HepG2 (cell line): ENCODE results near the gene SKIDA1. TPM values are rescaled to one million over a fixed set of nuclear protein-coding genes. Genes with fewer than 3 reads are reported as not detected.

Experiments used
- BORCS8-MEF2B ChIP-seq: sonication (generic); formaldehyde crosslinking; IDR thresholded peaks from 2 replicates; pipeline ENCODE4 v1.8.0; 2022; ENCODE audit warnings: mild to moderate bottlenecking, missing genetic modification reagents
- DR1 ChIP-seq: sonication (generic); formaldehyde crosslinking; IDR thresholded peaks from 2 replicates; pipeline ENCODE4 v1.8.0; 2021; ENCODE audit warnings: mild to moderate bottlenecking, missing genetic modification reagents, inconsistent platforms
- HMG20B ChIP-seq: conservative IDR thresholded peaks from 2 replicates; pipeline ENCODE4 v1.6.1; 2016; ENCODE audit warnings: missing genetic modification reagents, missing compliant biosample characterization
- HNF4A ChIP-seq: sonication (generic); formaldehyde crosslinking; IDR thresholded peaks from 2 replicates; pipeline ENCODE4 v1.4.0; 2020; ENCODE audit warnings: missing genetic modification reagents
- PHF5A ChIP-seq: IDR thresholded peaks from one replicate; pipeline ENCODE4 v1.6.1; 2018; ENCODE audit warnings: low read depth, missing genetic modification reagents; ENCODE audit not compliant: unreplicated experiment
- POLR2AphosphoS2 ChIP-seq: IDR thresholded peaks from 2 replicates; pipeline ENCODE4 v1.6.1; 2011; ENCODE audit warnings: low read depth, low read length, improper control_type of control experiment
- SOX5 ChIP-seq: IDR thresholded peaks from 2 replicates; pipeline ENCODE4 v1.6.1; 2016; ENCODE audit warnings: borderline replicate concordance
- ZFP41 ChIP-seq: sonication (generic); formaldehyde crosslinking; IDR thresholded peaks from 2 replicates; pipeline ENCODE4 v1.4.0; 2020; ENCODE audit warnings: mild to moderate bottlenecking, missing genetic modification reagents, borderline replicate concordance
- ZGPAT ChIP-seq: IDR thresholded peaks from 2 replicates; pipeline ENCODE4 v1.6.1; 2016; ENCODE audit warnings: mild to moderate bottlenecking
- ZNF230 ChIP-seq: sonication (generic); formaldehyde crosslinking; IDR thresholded peaks from 2 replicates; pipeline ENCODE4 v1.4.0; 2020; ENCODE audit warnings: mild to moderate bottlenecking, missing genetic modification reagents
- ZNF331 ChIP-seq: sonication (generic); formaldehyde crosslinking; IDR thresholded peaks from 2 replicates; pipeline ENCODE4 v1.4.0; 2020; ENCODE audit warnings: missing genetic modification reagents
- ZNF441 ChIP-seq: sonication (generic); formaldehyde crosslinking; IDR thresholded peaks from 2 replicates; pipeline ENCODE4 v1.7.0; 2021; ENCODE audit warnings: missing genetic modification reagents, borderline replicate concordance
- ZNF530 ChIP-seq: sonication (generic); formaldehyde crosslinking; IDR thresholded peaks from 2 replicates; pipeline ENCODE4 v1.5.0; 2020; ENCODE audit warnings: low read depth, mild to moderate bottlenecking, missing genetic modification reagents
- ZNF615 ChIP-seq: sonication (generic); formaldehyde crosslinking; IDR thresholded peaks from 2 replicates; pipeline ENCODE4 v1.5.0; 2020; ENCODE audit warnings: mild to moderate bottlenecking, missing genetic modification reagents, borderline replicate concordance
- ZNF687 ChIP-seq: sonication (generic); formaldehyde crosslinking; IDR thresholded peaks from 2 replicates; pipeline ENCODE4 v1.5.1; 2020; ENCODE audit warnings: mild to moderate bottlenecking, missing genetic modification reagents, moderate library complexity
- ZNF747 ChIP-seq: sonication (generic); formaldehyde crosslinking; IDR thresholded peaks from 2 replicates; pipeline ENCODE4 v1.8.1; 2023; ENCODE audit warnings: missing genetic modification reagents, mild to moderate bottlenecking, borderline replicate concordance
- ZNF780A ChIP-seq: sonication (generic); formaldehyde crosslinking; IDR thresholded peaks from 2 replicates; pipeline ENCODE4 v1.8.0; 2022; ENCODE audit warnings: mild to moderate bottlenecking, missing genetic modification reagents, moderate library complexity
- ZNF792 ChIP-seq: IDR thresholded peaks from 2 replicates; pipeline ENCODE4 v1.6.1; 2016
- ZSCAN22 ChIP-seq: sonication (generic); formaldehyde crosslinking; IDR thresholded peaks from 2 replicates; pipeline ENCODE4 v1.4.0; 2020; ENCODE audit warnings: mild to moderate bottlenecking, missing genetic modification reagents
- ZSCAN9 ChIP-seq: IDR thresholded peaks from 2 replicates; pipeline ENCODE4 v1.6.1; 2016; ENCODE audit warnings: borderline replicate concordance
- polyA plus RNA-seq, 8 experiments: library from polyadenylated mRNA; depleted of rRNA in 3 of 8; stranded (reverse) in 7 of 8; unstranded in 1 of 8; fragments of >200 nt; fragmentation: Illumina TruSeq in 4 of 8; extraction: Trizol in 4 of 8; gene quantifications; 2 replicates each; pipeline versions ENCODE4 v1.2.1 to v1.2.3, GENCODE V29; 2011 to 2016; ENCODE audit warnings: low read depth in 4 of 8, missing spikeins in 1 of 8, mixed read lengths in 1 of 8; ENCODE audit not compliant: insufficient read depth in 1 of 8
- total RNA-seq, 5 experiments: library from RNA; depleted of rRNA; stranded (reverse); fragments of >200 nt; fragmentation: Illumina TruSeq; extraction: Trizol; gene quantifications; 2 replicates each; pipeline ENCODE4 v1.2.3, GENCODE V29; 2016; ENCODE audit warnings: low read depth in 1 of 5
- TF ChIP-seq, protein P1 (sequence below): sonication (generic); formaldehyde crosslinking; IDR thresholded peaks from 2 replicates; pipeline ENCODE4 v1.8.0; 2022; ENCODE audit warnings: mild to moderate bottlenecking, missing genetic modification reagents; ENCODE audit not compliant: insufficient replicate concordance

Gene SKIDA1
- total and polyA plus RNA-seq, 2 of the 13 experiments (the other 11 are each of a cell fraction or from before 2014, with no cell fraction given): 0.73 to 1.5 TPM

- TF ChIP-seq ZNF747 (peak; percentile 59), ZNF615 (CRISPR knock-in tag) (peak; percentile 22; the same call in 1 of the 2 replicates), ZGPAT (CRISPR knock-in tag) (peak; percentile 81), PHF5A (CRISPR knock-in tag) (peak; percentile 77), ZNF780A (CRISPR knock-in tag) (peak; percentile 6; the same call in 1 of the 2 replicates), DR1 (no peak; the same call in 1 of the 2 replicates), ZNF792 (CRISPR knock-in tag) (peak; percentile 62; the same call in 1 of the 2 replicates), POLR2AphosphoS2 (no peak), SOX5 (CRISPR knock-in tag) (peak; percentile 76; the same call in 1 of the 2 replicates), ZSCAN9 (CRISPR knock-in tag) (peak; percentile 45; the same call in 1 of the 2 replicates), ZSCAN22 (CRISPR knock-in tag) (no peak), ZNF687 (CRISPR knock-in tag) (peak; percentile 97), HNF4A (CRISPR knock-in tag) (peak; percentile 31; the same call in 1 of the 2 replicates), BORCS8-MEF2B (CRISPR knock-in tag) (peak; percentile 74), ZNF230 (CRISPR knock-in tag) (0 out of 2 replicates have a peak, but pooled peaks have one; percentile 57), ZNF530 (0 out of 2 replicates have a peak, but pooled peaks have one; percentile 60), ZFP41 (peak; percentile 27; the same call in 1 of the 2 replicates), ZNF331 (peak; percentile 66; the same call in 1 of the 2 replicates), ZNF441 (CRISPR knock-in tag) (peak; percentile 95), HMG20B (CRISPR knock-in tag) (peak; percentile 19; the same call in 1 of the 2 replicates)
- TF ChIP-seq, protein P1, sequence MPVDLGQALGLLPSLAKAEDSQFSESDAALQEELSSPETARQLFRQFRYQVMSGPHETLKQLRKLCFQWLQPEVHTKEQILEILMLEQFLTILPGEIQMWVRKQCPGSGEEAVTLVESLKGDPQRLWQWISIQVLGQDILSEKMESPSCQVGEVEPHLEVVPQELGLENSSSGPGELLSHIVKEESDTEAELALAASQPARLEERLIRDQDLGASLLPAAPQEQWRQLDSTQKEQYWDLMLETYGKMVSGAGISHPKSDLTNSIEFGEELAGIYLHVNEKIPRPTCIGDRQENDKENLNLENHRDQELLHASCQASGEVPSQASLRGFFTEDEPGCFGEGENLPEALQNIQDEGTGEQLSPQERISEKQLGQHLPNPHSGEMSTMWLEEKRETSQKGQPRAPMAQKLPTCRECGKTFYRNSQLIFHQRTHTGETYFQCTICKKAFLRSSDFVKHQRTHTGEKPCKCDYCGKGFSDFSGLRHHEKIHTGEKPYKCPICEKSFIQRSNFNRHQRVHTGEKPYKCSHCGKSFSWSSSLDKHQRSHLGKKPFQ (CRISPR knock-in tag): peak; percentile 31
These were observed at the start of gene SKIDA1 (continued) for GRCh38 chr10:21525367-21526187.
